GM23338 (cell line): ENCODE measurements around the gene CCNK. TPM values are rescaled to one million over a fixed set of nuclear protein-coding genes. Genes with fewer than 3 reads are reported as not detected.

Experiments
- ATAC-seq: fragments of 200-7000 bp; cut with Tn5 transposase; 3 replicates; pipeline ENCODE4 v1.9.1; 2020
- DNase-seq: peaks from one replicate; pipeline ENCODE4 v3.0.0-alpha.2; 2015; ENCODE audit warnings: low spot score
- H2AFZ ChIP-seq: fragments of 200-600 bp; sonication (generic); 2 replicates; pipeline ENCODE4 v1.8.0; 2016; ENCODE audit warnings: antibody characterized with exemption, mild to moderate bottlenecking, moderate library complexity
- H3F3A ChIP-seq: fragments of 200-600 bp; sonication (generic); replicated peaks from 2 replicates; pipeline ENCODE4 v1.8.0; 2017; ENCODE audit warnings: antibody characterized with exemption, mixed run types, low read depth
- H3K27ac ChIP-seq: fragments of 200-600 bp; sonication (generic); 2 replicates; pipeline ENCODE4 v1.6.1; 2016; ENCODE audit warnings: low read depth
- H3K27me3 ChIP-seq: fragments of 200-600 bp; sonication (generic); 2 replicates; pipeline ENCODE4 v1.8.0; 2016; ENCODE audit warnings: mild to moderate bottlenecking, mixed run types, moderate library complexity; ENCODE audit not compliant: insufficient read depth
- H3K36me3 ChIP-seq: fragments of 200-600 bp; sonication (generic); 2 replicates; pipeline ENCODE4 v1.8.0; 2016; ENCODE audit warnings: mild to moderate bottlenecking; ENCODE audit not compliant: insufficient read depth
- H3K4me1 ChIP-seq: fragments of 200-600 bp; sonication (generic); 2 replicates; pipeline ENCODE4 v1.8.0; 2016; ENCODE audit warnings: mild to moderate bottlenecking, moderate library complexity; ENCODE audit not compliant: insufficient read depth
- H3K4me2 ChIP-seq: fragments of 200-600 bp; sonication (generic); 2 replicates; pipeline ENCODE4 v1.7.1; 2017; ENCODE audit warnings: mixed run types
- H3K4me3 ChIP-seq: fragments of 200-600 bp; sonication (generic); 2 replicates; pipeline ENCODE4 v1.6.1; 2016; ENCODE audit warnings: mixed run types
- H3K79me2 ChIP-seq: fragments of 200-600 bp; sonication (generic); replicated peaks from 2 replicates; pipeline ENCODE4 v1.8.0; 2017; ENCODE audit warnings: mild to moderate bottlenecking; ENCODE audit not compliant: insufficient read depth
- H3K9me2 ChIP-seq: fragments of 200-600 bp; sonication (generic); 2 replicates; pipeline ENCODE4 v1.8.0; 2017; ENCODE audit not compliant: insufficient read depth
- H4K20me1 ChIP-seq: fragments of 200-600 bp; sonication (generic); replicated peaks from 2 replicates; pipeline ENCODE4 v1.8.0; 2017; ENCODE audit warnings: mild to moderate bottlenecking; ENCODE audit not compliant: insufficient read depth
- H3K27ac Mint-ChIP-seq: 2 replicates; pipeline ENCODE4 v1.8.0; 2020; ENCODE audit warnings: inconsistent platforms, mild to moderate bottlenecking, moderate library complexity, mixed read lengths
- H3K27me3 Mint-ChIP-seq: 3 replicates; pipeline ENCODE4 v1.8.0; 2022; ENCODE audit warnings: low read depth, mild to moderate bottlenecking, moderate library complexity, mixed read lengths, inconsistent platforms; ENCODE audit not compliant: insufficient read depth, poor library complexity
- H3K36me3 Mint-ChIP-seq: 3 replicates; pipeline ENCODE4 v1.8.0; 2021; ENCODE audit warnings: low read depth, mild to moderate bottlenecking, inconsistent platforms, moderate library complexity, mixed read lengths
- H3K4me1 Mint-ChIP-seq: 3 replicates; pipeline ENCODE4 v1.8.0; 2020; ENCODE audit warnings: mild to moderate bottlenecking, inconsistent platforms, mixed read lengths
- H3K4me3 Mint-ChIP-seq: 3 replicates; pipeline ENCODE4 v1.8.0; 2021; ENCODE audit warnings: moderate library complexity, mild to moderate bottlenecking, inconsistent platforms, mixed read lengths
- H3K9me3 Mint-ChIP-seq: 3 replicates; pipeline ENCODE4 v1.8.0; 2020; ENCODE audit warnings: moderate library complexity, mild to moderate bottlenecking, inconsistent platforms, mixed read lengths
- CREB1 ChIP-seq: fragments of 250-450 bp; sonication (Bioruptor Pico); IDR thresholded peaks from 2 replicates; pipeline ENCODE4 v1.5.0; 2020; ENCODE audit warnings: low read depth, mild to moderate bottlenecking, moderate library complexity
- EZH2 ChIP-seq: fragments of 200-600 bp; sonication (generic); IDR thresholded peaks from one replicate; pipeline ENCODE4 v1.8.0; 2017; ENCODE audit warnings: antibody characterized with exemption, mild to moderate bottlenecking, low read depth; ENCODE audit not compliant: unreplicated experiment
- EZH2phosphoT487 ChIP-seq: fragments of 200-600 bp; sonication (generic); IDR thresholded peaks from one replicate; pipeline ENCODE4 v1.8.1; 2018; ENCODE audit warnings: antibody characterized with exemption; ENCODE audit not compliant: unreplicated experiment
- JUNB ChIP-seq: IDR thresholded peaks from one replicate; pipeline ENCODE4 v1.6.1; 2016; ENCODE audit warnings: antibody characterized with exemption; ENCODE audit not compliant: unreplicated experiment
- NANOG ChIP-seq: IDR thresholded peaks from 2 replicates; pipeline ENCODE4 v1.6.1; 2016; ENCODE audit warnings: antibody characterized with exemption, borderline replicate concordance
- POLR2AphosphoS5 ChIP-seq: IDR thresholded peaks from 2 replicates; pipeline ENCODE4 v1.6.1; 2016; ENCODE audit warnings: antibody characterized with exemption, low read depth
- STAT1 ChIP-seq: IDR thresholded peaks from one replicate; pipeline ENCODE4 v1.6.1; 2016; ENCODE audit warnings: antibody characterized with exemption; ENCODE audit not compliant: unreplicated experiment
- ZNF114 ChIP-seq: fragments of 250-450 bp; sonication (Bioruptor Pico); IDR thresholded peaks from 2 replicates; pipeline ENCODE4 v1.5.0; 2020; ENCODE audit warnings: mild to moderate bottlenecking, moderate library complexity
- ZNF331 ChIP-seq: fragments of 250-450 bp; sonication (Bioruptor Pico); IDR thresholded peaks from 2 replicates; pipeline ENCODE4 v1.5.0; 2020; ENCODE audit warnings: low read depth, mild to moderate bottlenecking, moderate library complexity
- polyA plus RNA-seq: library from polyadenylated mRNA; unstranded; fragments of >200 nt; fragmentation: Nextera tagmentation; extraction: Ambion mirVana; gene quantifications from 2 replicates; pipeline ENCODE4 v1.2.1, GENCODE V29; 2016
- total RNA-seq: library from RNA; depleted of rRNA; stranded (reverse); fragments of >200 nt; shearing (Covaris generic); gene quantifications from 2 replicates; pipeline ENCODE4 v1.2.3, GENCODE V29; 2014
- TF ChIP-seq, protein P1 (sequence below): IDR thresholded peaks from 2 replicates; pipeline ENCODE4 v1.6.1; 2016; ENCODE audit warnings: antibody characterized with exemption
- TF ChIP-seq, protein P2 (sequence below): fragments of 250-450 bp; sonication (Bioruptor Pico); IDR thresholded peaks from 2 replicates; pipeline ENCODE4 v1.5.0; 2020; ENCODE audit warnings: mild to moderate bottlenecking, moderate library complexity
- TF ChIP-seq, protein P3 (sequence below), 2 experiments: fragments of 200-600 bp in 1 of 2; sonication (generic) in 1 of 2; conservative IDR thresholded peaks; 2 replicates each; pipeline versions ENCODE4 v1.5.1 to v1.6.1; 2016 to 2017; ENCODE audit warnings: antibody characterized with exemption in 2 of 2, low read depth in 2 of 2, mild to moderate bottlenecking in 2 of 2, moderate library complexity in 1 of 2
- TF ChIP-seq, protein P4 (sequence below): IDR thresholded peaks from one replicate; pipeline ENCODE4 v1.6.1; 2018; ENCODE audit warnings: antibody characterized with exemption; ENCODE audit not compliant: unreplicated experiment

Gene CCNK
- total and polyA plus RNA-seq, 2 experiments from 2014 or later = 54.0 to 60.6 TPM

DNA sequence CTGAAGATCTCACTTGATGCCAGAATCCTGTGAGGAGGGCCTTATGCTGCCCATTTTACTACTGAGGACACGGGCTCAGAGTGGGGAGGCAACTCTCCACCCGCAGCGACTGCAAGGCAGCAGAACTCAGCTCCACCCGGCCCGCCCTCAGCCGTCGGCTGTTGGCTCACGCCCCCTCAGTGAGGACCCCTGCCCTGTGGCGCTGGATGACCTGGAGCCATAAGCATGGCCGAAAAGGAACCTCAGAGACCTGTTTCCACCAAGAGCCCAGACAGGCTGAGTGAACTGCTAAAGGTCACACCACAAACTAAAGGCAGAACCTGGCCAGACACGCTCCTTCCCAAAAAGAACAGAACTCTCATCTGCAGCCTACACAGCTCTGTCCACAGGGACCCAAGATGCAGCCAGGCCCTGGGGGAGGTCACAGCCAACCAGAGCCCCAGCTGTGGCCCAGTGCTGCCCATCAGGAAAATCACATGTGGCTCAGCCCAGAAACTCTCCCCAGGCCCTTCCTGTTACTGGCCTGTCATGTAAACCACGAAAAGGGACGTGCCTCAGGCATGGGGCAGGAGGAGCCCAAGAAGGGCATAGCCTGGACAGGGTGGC is 32.8 kb downstream of the CCNK start:
- ATAC-seq (no peak), DNase-seq (no peak)
- H3K27me3 Mint-ChIP-seq = peaks cover 9% of the 10 kb centered on the region
- peaks cover 13% of the 10 kb centered on the region for H3K36me3 Mint-ChIP-seq
- H3K79me2 ChIP-seq = no peaks in the 10 kb centered on the region
- no peaks in the 10 kb centered on the region for H3K36me3 ChIP-seq
- no peak overlapping the region for H2AFZ ChIP-seq
- H3K4me3 ChIP-seq = no peak overlapping the region
- H3K27ac Mint-ChIP-seq = no peak overlapping the region
- H3K27ac ChIP-seq = no peak overlapping the region
- H3K4me1 ChIP-seq = peaks cover 6% of the 10 kb centered on the region
- H4K20me1 ChIP-seq = no peaks in the 10 kb centered on the region; the same call in none of the 2 replicates
- TF ChIP-seq EZH2phosphoT487 (no peak), ZNF331 (no peak), STAT1 (no peak), POLR2AphosphoS5 (no peak), ZNF114 (no peak), NANOG (no peak), CREB1 (CRISPR knock-in tag) (no peak), EZH2 (no peak), JUNB (no peak)
- TF ChIP-seq, protein P1, sequence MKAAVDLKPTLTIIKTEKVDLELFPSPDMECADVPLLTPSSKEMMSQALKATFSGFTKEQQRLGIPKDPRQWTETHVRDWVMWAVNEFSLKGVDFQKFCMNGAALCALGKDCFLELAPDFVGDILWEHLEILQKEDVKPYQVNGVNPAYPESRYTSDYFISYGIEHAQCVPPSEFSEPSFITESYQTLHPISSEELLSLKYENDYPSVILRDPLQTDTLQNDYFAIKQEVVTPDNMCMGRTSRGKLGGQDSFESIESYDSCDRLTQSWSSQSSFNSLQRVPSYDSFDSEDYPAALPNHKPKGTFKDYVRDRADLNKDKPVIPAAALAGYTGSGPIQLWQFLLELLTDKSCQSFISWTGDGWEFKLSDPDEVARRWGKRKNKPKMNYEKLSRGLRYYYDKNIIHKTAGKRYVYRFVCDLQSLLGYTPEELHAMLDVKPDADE = no peak
- TF ChIP-seq, protein P2, sequence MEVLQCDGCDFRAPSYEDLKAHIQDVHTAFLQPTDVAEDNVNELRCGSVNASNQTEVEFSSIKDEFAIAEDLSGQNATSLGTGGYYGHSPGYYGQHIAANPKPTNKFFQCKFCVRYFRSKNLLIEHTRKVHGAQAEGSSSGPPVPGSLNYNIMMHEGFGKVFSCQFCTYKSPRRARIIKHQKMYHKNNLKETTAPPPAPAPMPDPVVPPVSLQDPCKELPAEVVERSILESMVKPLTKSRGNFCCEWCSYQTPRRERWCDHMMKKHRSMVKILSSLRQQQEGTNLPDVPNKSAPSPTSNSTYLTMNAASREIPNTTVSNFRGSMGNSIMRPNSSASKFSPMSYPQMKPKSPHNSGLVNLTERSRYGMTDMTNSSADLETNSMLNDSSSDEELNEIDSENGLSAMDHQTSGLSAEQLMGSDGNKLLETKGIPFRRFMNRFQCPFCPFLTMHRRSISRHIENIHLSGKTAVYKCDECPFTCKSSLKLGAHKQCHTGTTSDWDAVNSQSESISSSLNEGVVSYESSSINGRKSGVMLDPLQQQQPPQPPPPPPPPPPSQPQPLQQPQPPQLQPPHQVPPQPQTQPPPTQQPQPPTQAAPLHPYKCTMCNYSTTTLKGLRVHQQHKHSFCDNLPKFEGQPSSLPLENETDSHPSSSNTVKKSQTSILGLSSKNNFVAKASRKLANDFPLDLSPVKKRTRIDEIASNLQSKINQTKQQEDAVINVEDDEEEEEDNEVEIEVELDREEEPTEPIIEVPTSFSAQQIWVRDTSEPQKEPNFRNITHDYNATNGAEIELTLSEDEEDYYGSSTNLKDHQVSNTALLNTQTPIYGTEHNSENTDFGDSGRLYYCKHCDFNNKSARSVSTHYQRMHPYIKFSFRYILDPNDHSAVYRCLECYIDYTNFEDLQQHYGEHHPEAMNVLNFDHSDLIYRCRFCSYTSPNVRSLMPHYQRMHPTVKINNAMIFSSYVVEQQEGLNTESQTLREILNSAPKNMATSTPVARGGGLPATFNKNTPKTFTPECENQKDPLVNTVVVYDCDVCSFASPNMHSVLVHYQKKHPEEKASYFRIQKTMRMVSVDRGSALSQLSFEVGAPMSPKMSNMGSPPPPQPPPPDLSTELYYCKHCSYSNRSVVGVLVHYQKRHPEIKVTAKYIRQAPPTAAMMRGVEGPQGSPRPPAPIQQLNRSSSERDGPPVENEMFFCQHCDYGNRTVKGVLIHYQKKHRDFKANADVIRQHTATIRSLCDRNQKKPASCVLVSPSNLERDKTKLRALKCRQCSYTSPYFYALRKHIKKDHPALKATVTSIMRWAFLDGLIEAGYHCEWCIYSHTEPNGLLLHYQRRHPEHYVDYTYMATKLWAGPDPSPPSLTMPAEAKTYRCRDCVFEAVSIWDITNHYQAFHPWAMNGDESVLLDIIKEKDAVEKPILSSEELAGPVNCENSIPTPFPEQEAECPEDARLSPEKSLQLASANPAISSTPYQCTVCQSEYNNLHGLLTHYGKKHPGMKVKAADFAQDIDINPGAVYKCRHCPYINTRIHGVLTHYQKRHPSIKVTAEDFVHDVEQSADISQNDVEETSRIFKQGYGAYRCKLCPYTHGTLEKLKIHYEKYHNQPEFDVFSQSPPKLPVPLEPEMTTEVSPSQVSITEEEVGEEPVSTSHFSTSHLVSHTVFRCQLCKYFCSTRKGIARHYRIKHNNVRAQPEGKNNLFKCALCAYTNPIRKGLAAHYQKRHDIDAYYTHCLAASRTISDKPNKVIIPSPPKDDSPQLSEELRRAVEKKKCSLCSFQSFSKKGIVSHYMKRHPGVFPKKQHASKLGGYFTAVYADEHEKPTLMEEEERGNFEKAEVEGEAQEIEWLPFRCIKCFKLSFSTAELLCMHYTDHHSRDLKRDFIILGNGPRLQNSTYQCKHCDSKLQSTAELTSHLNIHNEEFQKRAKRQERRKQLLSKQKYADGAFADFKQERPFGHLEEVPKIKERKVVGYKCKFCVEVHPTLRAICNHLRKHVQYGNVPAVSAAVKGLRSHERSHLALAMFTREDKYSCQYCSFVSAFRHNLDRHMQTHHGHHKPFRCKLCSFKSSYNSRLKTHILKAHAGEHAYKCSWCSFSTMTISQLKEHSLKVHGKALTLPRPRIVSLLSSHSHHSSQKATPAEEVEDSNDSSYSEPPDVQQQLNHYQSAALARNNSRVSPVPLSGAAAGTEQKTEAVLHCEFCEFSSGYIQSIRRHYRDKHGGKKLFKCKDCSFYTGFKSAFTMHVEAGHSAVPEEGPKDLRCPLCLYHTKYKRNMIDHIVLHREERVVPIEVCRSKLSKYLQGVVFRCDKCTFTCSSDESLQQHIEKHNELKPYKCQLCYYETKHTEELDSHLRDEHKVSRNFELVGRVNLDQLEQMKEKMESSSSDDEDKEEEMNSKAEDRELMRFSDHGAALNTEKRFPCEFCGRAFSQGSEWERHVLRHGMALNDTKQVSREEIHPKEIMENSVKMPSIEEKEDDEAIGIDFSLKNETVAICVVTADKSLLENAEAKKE (CRISPR knock-in tag) = no peak
- TF ChIP-seq, protein P3, sequence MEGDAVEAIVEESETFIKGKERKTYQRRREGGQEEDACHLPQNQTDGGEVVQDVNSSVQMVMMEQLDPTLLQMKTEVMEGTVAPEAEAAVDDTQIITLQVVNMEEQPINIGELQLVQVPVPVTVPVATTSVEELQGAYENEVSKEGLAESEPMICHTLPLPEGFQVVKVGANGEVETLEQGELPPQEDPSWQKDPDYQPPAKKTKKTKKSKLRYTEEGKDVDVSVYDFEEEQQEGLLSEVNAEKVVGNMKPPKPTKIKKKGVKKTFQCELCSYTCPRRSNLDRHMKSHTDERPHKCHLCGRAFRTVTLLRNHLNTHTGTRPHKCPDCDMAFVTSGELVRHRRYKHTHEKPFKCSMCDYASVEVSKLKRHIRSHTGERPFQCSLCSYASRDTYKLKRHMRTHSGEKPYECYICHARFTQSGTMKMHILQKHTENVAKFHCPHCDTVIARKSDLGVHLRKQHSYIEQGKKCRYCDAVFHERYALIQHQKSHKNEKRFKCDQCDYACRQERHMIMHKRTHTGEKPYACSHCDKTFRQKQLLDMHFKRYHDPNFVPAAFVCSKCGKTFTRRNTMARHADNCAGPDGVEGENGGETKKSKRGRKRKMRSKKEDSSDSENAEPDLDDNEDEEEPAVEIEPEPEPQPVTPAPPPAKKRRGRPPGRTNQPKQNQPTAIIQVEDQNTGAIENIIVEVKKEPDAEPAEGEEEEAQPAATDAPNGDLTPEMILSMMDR (conservative IDR thresholded peaks at IDR 0.05; ENCODE audit: low read depth in 2 of 2) = no peak
- TF ChIP-seq, protein P4, sequence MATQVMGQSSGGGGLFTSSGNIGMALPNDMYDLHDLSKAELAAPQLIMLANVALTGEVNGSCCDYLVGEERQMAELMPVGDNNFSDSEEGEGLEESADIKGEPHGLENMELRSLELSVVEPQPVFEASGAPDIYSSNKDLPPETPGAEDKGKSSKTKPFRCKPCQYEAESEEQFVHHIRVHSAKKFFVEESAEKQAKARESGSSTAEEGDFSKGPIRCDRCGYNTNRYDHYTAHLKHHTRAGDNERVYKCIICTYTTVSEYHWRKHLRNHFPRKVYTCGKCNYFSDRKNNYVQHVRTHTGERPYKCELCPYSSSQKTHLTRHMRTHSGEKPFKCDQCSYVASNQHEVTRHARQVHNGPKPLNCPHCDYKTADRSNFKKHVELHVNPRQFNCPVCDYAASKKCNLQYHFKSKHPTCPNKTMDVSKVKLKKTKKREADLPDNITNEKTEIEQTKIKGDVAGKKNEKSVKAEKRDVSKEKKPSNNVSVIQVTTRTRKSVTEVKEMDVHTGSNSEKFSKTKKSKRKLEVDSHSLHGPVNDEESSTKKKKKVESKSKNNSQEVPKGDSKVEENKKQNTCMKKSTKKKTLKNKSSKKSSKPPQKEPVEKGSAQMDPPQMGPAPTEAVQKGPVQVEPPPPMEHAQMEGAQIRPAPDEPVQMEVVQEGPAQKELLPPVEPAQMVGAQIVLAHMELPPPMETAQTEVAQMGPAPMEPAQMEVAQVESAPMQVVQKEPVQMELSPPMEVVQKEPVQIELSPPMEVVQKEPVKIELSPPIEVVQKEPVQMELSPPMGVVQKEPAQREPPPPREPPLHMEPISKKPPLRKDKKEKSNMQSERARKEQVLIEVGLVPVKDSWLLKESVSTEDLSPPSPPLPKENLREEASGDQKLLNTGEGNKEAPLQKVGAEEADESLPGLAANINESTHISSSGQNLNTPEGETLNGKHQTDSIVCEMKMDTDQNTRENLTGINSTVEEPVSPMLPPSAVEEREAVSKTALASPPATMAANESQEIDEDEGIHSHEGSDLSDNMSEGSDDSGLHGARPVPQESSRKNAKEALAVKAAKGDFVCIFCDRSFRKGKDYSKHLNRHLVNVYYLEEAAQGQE = no peak
- no peaks in the 10 kb centered on the region for H3K9me3 Mint-ChIP-seq
- H3K4me3 Mint-ChIP-seq = no peak overlapping the region
- no peaks in the 10 kb centered on the region for H3K27me3 ChIP-seq
- no peaks in the 10 kb centered on the region for H3K9me2 ChIP-seq
- H3F3A ChIP-seq = peaks cover 4% of the 10 kb centered on the region; the same call in 1 of the 2 replicates
- H3K4me2 ChIP-seq = no peak overlapping the region
- H3K4me1 Mint-ChIP-seq = peaks cover 16% of the 10 kb centered on the region
